ENCODE measurements around the gene KIF5B.
"Not testable (repeated sequence)": the region's sequence is repeated elsewhere in the genome, so short reads cannot be mapped to it uniquely, and the experiment has no call there.

Gene KIF5B

DNA sequence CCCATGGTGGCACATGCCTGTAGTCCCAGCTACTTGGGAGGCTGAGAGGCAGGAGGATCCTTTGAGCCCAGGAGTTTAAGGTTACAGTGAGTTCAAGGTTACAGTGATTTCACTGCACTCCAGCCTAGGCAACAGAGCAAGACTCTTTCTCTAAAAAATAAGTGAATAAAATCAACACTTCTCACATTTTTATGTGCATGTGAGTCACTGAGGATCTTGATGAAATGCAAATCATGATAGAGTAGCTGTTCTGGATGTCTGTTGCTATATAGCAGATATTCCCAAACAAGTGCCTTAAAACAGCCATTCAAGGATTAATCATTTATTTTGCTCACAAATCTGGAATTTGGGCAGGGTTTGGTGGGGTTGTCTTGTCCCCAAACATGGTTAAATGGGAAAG, 65.3 kb downstream of the KIF5B start:
- no peaks in the 10 kb centered on the region for H3K36me3 ChIP-seq (ENCODE audit: low read depth)
- H3K9me3 ChIP-seq (ENCODE audit: severe bottlenecking): no peaks in the 10 kb centered on the region
- H3K27ac ChIP-seq (ENCODE audit: poor library complexity, severe bottlenecking): no peak overlapping the region
- no peaks in the 10 kb centered on the region for H3K27me3 ChIP-seq (ENCODE audit: insufficient read depth, poor library complexity, severe bottlenecking)
- DNase-seq (ENCODE audit: low spot score): no peak
- no peak overlapping the region for H3K4me3 ChIP-seq (ENCODE audit: severe bottlenecking)
- no peak for ATAC-seq (ENCODE audit: low read depth)
- no peaks in the 10 kb centered on the region for H3K4me1 ChIP-seq (ENCODE audit: insufficient read depth, poor library complexity, severe bottlenecking)
- TF ChIP-seq, protein P1, sequence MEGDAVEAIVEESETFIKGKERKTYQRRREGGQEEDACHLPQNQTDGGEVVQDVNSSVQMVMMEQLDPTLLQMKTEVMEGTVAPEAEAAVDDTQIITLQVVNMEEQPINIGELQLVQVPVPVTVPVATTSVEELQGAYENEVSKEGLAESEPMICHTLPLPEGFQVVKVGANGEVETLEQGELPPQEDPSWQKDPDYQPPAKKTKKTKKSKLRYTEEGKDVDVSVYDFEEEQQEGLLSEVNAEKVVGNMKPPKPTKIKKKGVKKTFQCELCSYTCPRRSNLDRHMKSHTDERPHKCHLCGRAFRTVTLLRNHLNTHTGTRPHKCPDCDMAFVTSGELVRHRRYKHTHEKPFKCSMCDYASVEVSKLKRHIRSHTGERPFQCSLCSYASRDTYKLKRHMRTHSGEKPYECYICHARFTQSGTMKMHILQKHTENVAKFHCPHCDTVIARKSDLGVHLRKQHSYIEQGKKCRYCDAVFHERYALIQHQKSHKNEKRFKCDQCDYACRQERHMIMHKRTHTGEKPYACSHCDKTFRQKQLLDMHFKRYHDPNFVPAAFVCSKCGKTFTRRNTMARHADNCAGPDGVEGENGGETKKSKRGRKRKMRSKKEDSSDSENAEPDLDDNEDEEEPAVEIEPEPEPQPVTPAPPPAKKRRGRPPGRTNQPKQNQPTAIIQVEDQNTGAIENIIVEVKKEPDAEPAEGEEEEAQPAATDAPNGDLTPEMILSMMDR (IDR thresholded peaks at IDR 0.05; ENCODE audit: poor library complexity, severe bottlenecking): no peak

DNA sequence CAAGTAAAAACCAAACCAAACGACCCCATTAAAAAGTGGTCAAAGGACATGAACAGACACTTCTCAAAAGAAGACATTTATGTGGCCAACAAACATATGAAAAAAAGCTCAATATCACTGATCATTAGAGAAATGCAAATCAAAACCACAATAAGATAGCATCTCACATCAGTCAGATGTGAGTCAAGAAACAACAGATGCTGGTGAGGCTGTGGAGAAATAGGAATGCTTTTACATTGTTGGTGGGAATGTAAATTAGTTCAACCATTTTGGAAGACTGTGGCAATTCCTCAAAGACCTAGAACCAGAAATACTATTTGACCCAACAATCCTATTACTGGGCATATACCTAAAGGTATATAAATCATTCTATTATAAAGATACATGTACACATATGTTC, 68.4 kb downstream of the KIF5B start:
- not testable (repeated sequence) for ATAC-seq (ENCODE audit: low read depth); H3K4me1 ChIP-seq (ENCODE audit: insufficient read depth, poor library complexity, severe bottlenecking)

DNA sequence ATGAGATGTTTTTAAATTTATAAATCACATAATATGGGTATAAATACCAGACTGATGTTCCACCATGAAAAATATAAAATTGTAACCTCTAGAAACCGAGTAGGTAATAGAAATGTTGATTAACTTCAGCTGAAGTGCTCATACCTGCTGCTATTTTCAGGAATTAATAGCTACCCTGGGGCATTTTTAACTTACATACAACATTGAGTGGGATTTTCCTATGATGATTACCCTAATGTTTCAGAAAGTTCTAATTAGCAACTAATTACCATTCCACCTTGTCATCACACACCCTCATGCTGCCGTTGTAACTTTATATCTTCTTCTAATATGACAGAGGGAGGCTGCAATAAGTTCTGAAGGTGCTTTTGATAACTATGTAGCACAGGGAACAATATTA, 74.1 kb downstream of the KIF5B start:
- Histone ChIP-seq H3K4me3 (ENCODE audit: severe bottlenecking) (no peak overlapping the region), H3K4me1 (ENCODE audit: insufficient read depth, poor library complexity, severe bottlenecking) (no peaks in the 10 kb centered on the region), H3K27ac (ENCODE audit: poor library complexity, severe bottlenecking) (no peak overlapping the region), H3K27me3 (ENCODE audit: insufficient read depth, poor library complexity, severe bottlenecking) (no peaks in the 10 kb centered on the region), H3K36me3 (ENCODE audit: low read depth) (no peaks in the 10 kb centered on the region), H3K9me3 (ENCODE audit: severe bottlenecking) (no peaks in the 10 kb centered on the region)
- TF ChIP-seq, protein P1 (IDR thresholded peaks at IDR 0.05; ENCODE audit: poor library complexity, severe bottlenecking): no peak
- DNase-seq (ENCODE audit: low spot score) (no peak), ATAC-seq (ENCODE audit: low read depth) (no peak)

More for the DNA sequence above, 68.4 kb downstream of the KIF5B start:
- not testable (repeated sequence) for H3K27ac ChIP-seq (ENCODE audit: poor library complexity, severe bottlenecking); H3K9me3 ChIP-seq (ENCODE audit: severe bottlenecking); H3K27me3 ChIP-seq (ENCODE audit: insufficient read depth, poor library complexity, severe bottlenecking); H3K4me3 ChIP-seq (ENCODE audit: severe bottlenecking); H3K36me3 ChIP-seq (ENCODE audit: low read depth); DNase-seq (ENCODE audit: low spot score)

DNA sequence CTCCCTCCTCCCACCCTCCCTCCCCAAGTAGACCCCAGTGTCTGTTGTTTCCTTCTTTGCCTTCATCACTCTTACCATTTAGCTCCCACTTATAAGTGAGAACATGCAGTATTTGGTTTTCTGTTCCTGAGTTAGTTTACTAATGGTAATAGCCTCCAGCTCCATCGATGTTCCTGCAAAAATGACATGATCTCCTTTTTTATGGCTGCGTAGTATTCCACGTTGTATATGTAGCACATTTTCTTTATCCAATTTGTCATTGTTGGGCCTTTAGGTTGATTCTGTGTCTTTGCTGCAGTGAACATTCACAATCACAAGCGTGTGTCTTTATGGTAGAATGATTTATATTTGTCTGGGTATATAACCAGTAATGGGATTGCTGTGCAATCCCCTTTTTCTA, 75.8 kb downstream of the KIF5B start:
- no peak for DNase-seq (ENCODE audit: low spot score)
- no peaks in the 10 kb centered on the region for H3K27me3 ChIP-seq (ENCODE audit: insufficient read depth, poor library complexity, severe bottlenecking)
- H3K27ac ChIP-seq (ENCODE audit: poor library complexity, severe bottlenecking): no peak overlapping the region
- no peak overlapping the region for H3K4me3 ChIP-seq (ENCODE audit: severe bottlenecking)
- TF ChIP-seq, protein P1 (IDR thresholded peaks at IDR 0.05; ENCODE audit: poor library complexity, severe bottlenecking): no peak
- ATAC-seq (ENCODE audit: low read depth): no peak
- H3K4me1 ChIP-seq (ENCODE audit: insufficient read depth, poor library complexity, severe bottlenecking): no peaks in the 10 kb centered on the region
- no peaks in the 10 kb centered on the region for H3K9me3 ChIP-seq (ENCODE audit: severe bottlenecking)
- no peaks in the 10 kb centered on the region for H3K36me3 ChIP-seq (ENCODE audit: low read depth)

DNA sequence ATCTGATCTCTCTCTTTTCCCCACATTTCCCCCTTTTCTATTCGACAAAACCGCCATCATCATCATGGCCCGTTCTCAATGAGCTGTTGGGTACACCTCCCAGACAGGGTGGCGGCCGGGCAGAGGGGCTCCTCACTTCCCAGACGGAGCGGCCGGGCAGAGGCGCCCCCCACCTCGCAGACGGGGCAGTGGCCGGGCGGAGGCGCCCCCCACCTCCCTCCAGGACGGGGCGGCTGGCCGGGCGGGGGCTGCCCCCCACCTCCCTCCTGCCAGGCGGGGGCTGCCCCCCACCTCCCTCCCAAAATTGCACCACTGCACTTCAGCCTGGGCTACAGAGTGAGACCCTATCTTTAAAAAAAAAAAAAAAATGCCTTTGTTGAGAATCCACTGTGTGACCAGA, 77.2 kb downstream of the KIF5B start:
- not testable (repeated sequence) for H3K27ac ChIP-seq (ENCODE audit: poor library complexity, severe bottlenecking); H3K36me3 ChIP-seq (ENCODE audit: low read depth); DNase-seq (ENCODE audit: low spot score); H3K9me3 ChIP-seq (ENCODE audit: severe bottlenecking); ATAC-seq (ENCODE audit: low read depth); H3K4me3 ChIP-seq (ENCODE audit: severe bottlenecking); H3K27me3 ChIP-seq (ENCODE audit: insufficient read depth, poor library complexity, severe bottlenecking); H3K4me1 ChIP-seq (ENCODE audit: insufficient read depth, poor library complexity, severe bottlenecking)

DNA sequence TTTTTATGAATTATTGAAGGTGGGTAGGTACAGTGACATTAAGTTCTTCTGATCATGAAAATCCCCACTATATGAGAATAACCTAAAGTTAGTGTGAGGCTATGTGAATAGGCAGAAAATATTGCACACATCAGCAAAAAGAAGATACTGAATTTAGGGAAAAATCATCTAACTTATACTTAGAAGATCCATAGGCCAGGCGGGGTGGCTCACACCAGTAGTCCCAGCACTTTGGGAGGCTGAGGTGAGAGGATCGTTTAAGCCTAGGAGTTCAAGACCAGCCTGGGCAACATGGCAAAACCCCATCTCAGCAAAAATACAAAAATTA, 78.1 kb downstream of the KIF5B start:
- Histone ChIP-seq H3K27ac (ENCODE audit: poor library complexity, severe bottlenecking) (no peak overlapping the region), H3K36me3 (ENCODE audit: low read depth) (no peaks in the 10 kb centered on the region), H3K27me3 (ENCODE audit: insufficient read depth, poor library complexity, severe bottlenecking) (no peaks in the 10 kb centered on the region), H3K4me1 (ENCODE audit: insufficient read depth, poor library complexity, severe bottlenecking) (no peaks in the 10 kb centered on the region), H3K9me3 (ENCODE audit: severe bottlenecking) (no peaks in the 10 kb centered on the region), H3K4me3 (ENCODE audit: severe bottlenecking) (no peak overlapping the region)
- DNase-seq (ENCODE audit: low spot score) (no peak), ATAC-seq (ENCODE audit: low read depth) (no peak)
- TF ChIP-seq, protein P1 (IDR thresholded peaks at IDR 0.05; ENCODE audit: poor library complexity, severe bottlenecking): no peak
